K562 (cell line): ENCODE data around the gene CHCHD6. TPM values are rescaled to one million over a fixed set of nuclear protein-coding genes. Genes with fewer than 3 reads are reported as not detected.
A peak's percentile ranks its signal among the peaks of the same experiment; 100 is the strongest.

ENCODE experiments used
- ATAC-seq: fragments of 200-7000 bp; cut with Tn5 transposase; 3 replicates; pipeline ENCODE4 v1.9.1; 2020; ENCODE audit warnings: moderate library complexity
- BruUV-seq: library from RNA; stranded (reverse); fragments of 400-500 nt; replicated peaks from 2 replicates; lab custom pipeline; 2021; lab: Mats Ljungman, UMichigan
- CTCF ChIA-PET: fragments of 300-600 bp; formaldehyde crosslinking; extraction: SDS; loops from one replicate; lab custom pipeline; 2021; ENCODE audit warnings: low intra/inter-chr PET ratio; lab: Yijun Ruan, JAX
- POLR2A ChIA-PET: fragments of 300-600, 350-650 bp; sonication (Branson Sonifier 250); formaldehyde crosslinking; extraction: SDS; loops from one replicate; lab custom pipeline; 2021; ENCODE audit warnings: antibody characterized with exemption, inconsistent platforms; lab: Yijun Ruan, JAX
- DNase-seq, 4 experiments: peaks; one replicate each; pipeline versions ENCODE4 v3.0.0 to v3.0.0-alpha.2; 2011 to 2018; ENCODE audit warnings: low spot score in 3 of 4, mixed read lengths in 3 of 4; ENCODE audit errors: extremely low read depth in 1 of 4
- FAIRE-seq: peaks from 2 replicates; lab custom pipeline; 2011; peaks lifted over from hg19 to GRCh38; lab: Jason Lieb, UNC
- H2AFZ ChIP-seq: 2 replicates; pipeline ENCODE4 v1.6.0; 2011; ENCODE audit warnings: low read depth, low read length, control low read depth, inconsistent platforms
- H3K27ac ChIP-seq: fragments of 200-600 bp; 3 replicates; pipeline ENCODE4 v1.8.0; 2011; ENCODE audit warnings: low read depth, mild to moderate bottlenecking, control low read depth, inconsistent platforms, low read length, moderate library complexity, mixed read lengths; ENCODE audit errors: extremely low read depth
- H3K27me3 ChIP-seq, 2 experiments: fragments of 300-600 bp in 1 of 2; 2 replicates in 1 of 2; 3 replicates in 1 of 2; pipeline versions ENCODE4 v1.6.0 to v1.8.0; 2011; ENCODE audit warnings: inconsistent platforms in 2 of 2, low read length in 2 of 2, mild to moderate bottlenecking in 1 of 2, mixed read lengths in 1 of 2, moderate library complexity in 1 of 2; ENCODE audit not compliant: control insufficient read depth in 2 of 2, insufficient read depth in 2 of 2
- H3K36me3 ChIP-seq: fragments of 300-600 bp; 3 replicates; pipeline ENCODE4 v1.8.0; 2011; ENCODE audit warnings: mild to moderate bottlenecking, low read length, inconsistent platforms; ENCODE audit not compliant: control insufficient read depth, insufficient read depth
- H3K4me1 ChIP-seq, 2 experiments: fragments of 200-600 bp in 1 of 2; replicated peaks in 1 of 2; 2 replicates in 1 of 2; 3 replicates in 1 of 2; pipeline versions ENCODE4 v1.5.1 to v1.8.0; 2011; ENCODE audit warnings: inconsistent platforms in 2 of 2, low read length in 2 of 2, mild to moderate bottlenecking in 1 of 2, mixed read lengths in 1 of 2, moderate library complexity in 1 of 2; ENCODE audit not compliant: control insufficient read depth in 2 of 2, insufficient read depth in 2 of 2
- H3K4me2 ChIP-seq: 2 replicates; pipeline ENCODE4 v1.6.1; 2011; ENCODE audit warnings: low read length, control low read depth, inconsistent platforms, mixed read lengths; ENCODE audit not compliant: insufficient read depth
- H3K4me3 ChIP-seq: fragments of 200-600 bp; sonication (generic), shearing (Covaris generic); 2 replicates; pipeline ENCODE4 v1.5.1; 2016; ENCODE audit warnings: control low read depth, inconsistent platforms
- H3K79me2 ChIP-seq: fragments of 200-600 bp; 3 replicates; pipeline ENCODE4 v1.8.0; 2011; ENCODE audit warnings: low read length, inconsistent platforms; ENCODE audit not compliant: control insufficient read depth, insufficient read depth
- H3K9ac ChIP-seq, 2 experiments: 2 replicates each; pipeline versions ENCODE4 v1.6.0 to v1.6.1; 2011; ENCODE audit warnings: low read depth in 2 of 2, low read length in 2 of 2, control low read depth in 1 of 2, inconsistent platforms in 1 of 2, mild to moderate bottlenecking in 1 of 2, mixed read lengths in 1 of 2; ENCODE audit not compliant: insufficient read depth in 1 of 2
- H3K9me1 ChIP-seq: one replicate; pipeline ENCODE4 v1.6.0; 2011; ENCODE audit warnings: inconsistent platforms, mild to moderate bottlenecking, low read length, moderate library complexity; ENCODE audit not compliant: control insufficient read depth, insufficient read depth
- H3K9me3 ChIP-seq: replicated peaks from 2 replicates; pipeline ENCODE4 v1.5.1; 2011; ENCODE audit warnings: low read depth, low read length, inconsistent platforms; ENCODE audit not compliant: control insufficient read depth, insufficient read depth
- H4K20me1 ChIP-seq: replicated peaks from 2 replicates; pipeline ENCODE4 v1.6.1; 2011; ENCODE audit warnings: low read length, inconsistent platforms, mixed read lengths; ENCODE audit not compliant: control insufficient read depth, insufficient read depth
- ASH1L ChIP-seq: fragments of 450-650 bp; IDR thresholded peaks from 2 replicates; pipeline ENCODE4 v1.6.1; 2018; ENCODE audit warnings: borderline replicate concordance, mild to moderate bottlenecking, low read depth; ENCODE audit not compliant: partially characterized antibody
- BDP1 ChIP-seq: IDR thresholded peaks from 3 replicates; pipeline ENCODE4 v1.6.1; 2011; ENCODE audit not compliant: insufficient read length, insufficient read depth
- KLF1 ChIP-seq: fragments of 450-650 bp; IDR thresholded peaks from 2 replicates; pipeline ENCODE4 v1.6.1; 2016; ENCODE audit warnings: missing genetic modification characterization, missing compliant biosample characterization
- MAFF ChIP-seq: IDR thresholded peaks from 2 replicates; pipeline ENCODE4 v1.6.1; 2012; ENCODE audit warnings: low read length, improper control_type of control experiment
- NFATC3 ChIP-seq: fragments of 450-650 bp; IDR thresholded peaks from 2 replicates; pipeline ENCODE4 v1.6.1; 2017; ENCODE audit warnings: mild to moderate bottlenecking
- RAD51 ChIP-seq: fragments of 450-650 bp; IDR thresholded peaks from 2 replicates; pipeline ENCODE4 v1.7.1; 2016; ENCODE audit warnings: low read depth, mild to moderate bottlenecking, borderline replicate concordance
- ZBTB26 ChIP-seq: fragments of 450-650 bp; formaldehyde crosslinking; IDR thresholded peaks from 2 replicates; pipeline ENCODE4 v1.4.0; 2022; ENCODE audit warnings: missing genetic modification characterization
- ZSCAN29 ChIP-seq: fragments of 450-650 bp; IDR thresholded peaks from 2 replicates; pipeline ENCODE4 v1.6.1; 2017
- WGBS: fragments of 100-300 bp; shearing (Covaris generic); methylation state at CpG from one replicate; pipeline ENCODE4 v1.1.6; 2016; ENCODE audit warnings: low coverage, mixed read lengths; ENCODE audit not compliant: insufficient coverage; ENCODE audit errors: missing lambda C conversion rate; 5-methylcytosine and 5-hydroxymethylcytosine counted together
- in situ Hi-C: fragments of 300-500 bp; cut with MboI; formaldehyde crosslinking; loops from 4 replicates; pipeline ENCODE4 v1.15.0; 2018; ENCODE audit warnings: inconsistent platforms, mixed read lengths
- intact Hi-C: fragments of 100-400 bp; cut with micrococcal nuclease; formaldehyde crosslinking; loops from 2 replicates; pipeline ENCODE4 v1.14.2; 2022
- polyA plus RNA-seq, 8 experiments: library from polyadenylated mRNA; depleted of rRNA in 4 of 8; stranded (reverse) in 5 of 8; unstranded in 3 of 8; fragments of >200 nt; fragmentation: Nextera tagmentation in 2 of 8; fragmentation: Illumina TruSeq in 1 of 8; extraction: Ambion mirVana in 2 of 8; extraction: Trizol in 1 of 8; gene quantifications; 2 replicates each; pipeline versions ENCODE4 v1.2.1 to v1.2.3, GENCODE V29; 2011 to 2014; ENCODE audit warnings: inconsistent platforms in 1 of 8, missing spikeins in 1 of 8
- total RNA-seq, 7 experiments: library from RNA; depleted of rRNA in 6 of 7; stranded (reverse); fragments of >200 nt in 6 of 7; fragmentation: Illumina TruSeq in 2 of 7; extraction: Trizol in 2 of 7; gene quantifications; 2 replicates each; pipeline versions ENCODE4 v1.2.1 to v1.2.3, GENCODE V29; 2011 to 2021; ENCODE audit warnings: low replicate concordance in 1 of 7

CHCHD6 gene
- total and polyA plus RNA-seq, 9 of the 15 experiments (the other 6 are each of a cell fraction or from before 2014, with no cell fraction given) = 4.6 to 18.6 (median 10.9) TPM

GRCh38 chr3:126932188-126932931, 228.3 kb downstream of the CHCHD6 start:
- no peak overlapping the region for H2AFZ ChIP-seq
- ChIA-PET CTCF (no interaction called here), POLR2A (no interaction called here)
- H3K9me1 ChIP-seq = no peaks in the 10 kb centered on the region
- intact Hi-C loops = no loop called here
- 85% methylated on average over 7 of the region's 13 CpGs for WGBS
- H3K4me2 ChIP-seq = no peak overlapping the region
- no peaks in the 10 kb centered on the region for H3K27me3 ChIP-seq
- TF ChIP-seq NFATC3 (no peak), MAFF (no peak), KLF1 (no peak), ZBTB26 (CRISPR knock-in tag) (no peak), BDP1 (no peak), RAD51 (no peak), ASH1L (no peak), ZSCAN29 (no peak)
- H3K9ac ChIP-seq = peak overlapping the region in 1 of 2 experiments; percentile 58; a peak in 2 of 4 replicates
- no peak for DNase-seq
- H3K4me1 ChIP-seq = peaks cover 13 to 17% of the 10 kb centered on the region in 2 experiments; a peak in 4 of 5 replicates
- ATAC-seq = no peak
- no peaks in the 10 kb centered on the region for H4K20me1 ChIP-seq
- no peak for FAIRE-seq
- no peaks in the 10 kb centered on the region for H3K9me3 ChIP-seq
- no TSS peak for BruUV-seq
- H3K36me3 ChIP-seq = no peaks in the 10 kb centered on the region
- in situ Hi-C loops = no loop called here
- no peak overlapping the region for H3K27ac ChIP-seq
- H3K79me2 ChIP-seq = 0 out of 3 replicates have a peak, but pooled peaks cover 2% of the 10 kb centered on the region
- H3K4me3 ChIP-seq = no peak overlapping the region
